DMS53 treated with DMSO at 0.1 percent for 48 hours (cell line): ENCODE results near the gene CDH16.
A peak's percentile ranks its signal among the peaks of the same experiment; 100 is the strongest.
"Not testable (repeated sequence)": the region's sequence is repeated elsewhere in the genome, so short reads cannot be mapped to it uniquely, and the experiment has no call there.

ENCODE experiments used
- DNase-seq: peaks from one replicate; lab custom pipeline; 2025; ENCODE audit not compliant: unreplicated experiment; lab: John Stamatoyannopoulos, UW

CDH16 gene

GRCh38 chr16:66918803-66919568 is at the start of gene CDH16:
Gene CDH16, minus strand, starts transcription at chr16:66918885. Its CDS starts 820 bp downstream, at chr16:66918065.
- peak; percentile 17 for DNase-seq

- DNase-seq, result no peak
Measured at GRCh38 chr16:66964049-66964448, 45.4 kb upstream of the CDH16 start.

GRCh38 chr16:66961914-66962313 is 43.2 kb upstream of the CDH16 start:
- DNase-seq, result no peak

GRCh38 chr16:66961065-66961744 is 42.5 kb upstream of the CDH16 start, which contains the start of gene CES3:
Gene CES3, plus strand, starts transcription at chr16:66961266. Its CDS starts 42 bp downstream, at chr16:66961308.
- DNase-seq, result peak; percentile 53

- DNase-seq, result no peak
Measured at GRCh38 chr16:66960270-66960669, 41.6 kb upstream of the CDH16 start.

- DNase-seq, result no peak
Measured at GRCh38 chr16:66959704-66960161, 41.0 kb upstream of the CDH16 start.

GRCh38 chr16:66958857-66959703 is 40.4 kb upstream of the CDH16 start:
- DNase-seq, result no peak

GRCh38 chr16:66956154-66956457 is 37.4 kb upstream of the CDH16 start:
- not testable (repeated sequence) for DNase-seq

- not testable (repeated sequence) for DNase-seq
Measured at GRCh38 chr16:66955363-66956153, 36.9 kb upstream of the CDH16 start.

GRCh38 chr16:66954097-66954659 is 35.5 kb upstream of the CDH16 start:
- DNase-seq, result peak; percentile 48

GRCh38 chr16:66953462-66954096 is 34.9 kb upstream of the CDH16 start:
- no peak for DNase-seq

GRCh38 chr16:66952430-66953110 is 33.9 kb upstream of the CDH16 start:
- DNase-seq, result no peak

GRCh38 chr16:66950971-66951790 is 32.5 kb upstream of the CDH16 start:
- no peak for DNase-seq

GRCh38 chr16:66950437-66950836 is 31.8 kb upstream of the CDH16 start:
- no peak for DNase-seq

- DNase-seq, result no peak
Measured at GRCh38 chr16:66949472-66949871, 30.8 kb upstream of the CDH16 start.

- no peak for DNase-seq
Measured at GRCh38 chr16:66948837-66949225, 30.1 kb upstream of the CDH16 start.

- DNase-seq, result no peak
Measured at GRCh38 chr16:66948134-66948836, 29.6 kb upstream of the CDH16 start.
